Endothelial cell of umbilical vein (primary cell): ENCODE results near the gene TADA2A. TPM values are rescaled to one million over a fixed set of nuclear protein-coding genes. Genes with fewer than 3 reads are reported as not detected.

ENCODE experiments used
- BruUV-seq: library from RNA; stranded (reverse); fragments of 400-500 nt; replicated peaks from 2 replicates; lab custom pipeline; 2021; lab: Mats Ljungman, UMichigan
- CTCF ChIA-PET: fragments of 300-600, 350-600 bp; sonication (Branson Sonifier 250); formaldehyde crosslinking; loops from one replicate; lab custom pipeline; 2021; ENCODE audit warnings: antibody characterized with exemption, inconsistent platforms; lab: Charles Lee
- POLR2A ChIA-PET: fragments of 300-600, 350-600 bp; sonication (Branson Sonifier 250); formaldehyde crosslinking; loops from one replicate; lab custom pipeline; 2021; ENCODE audit warnings: antibody characterized with exemption, inconsistent platforms; lab: Charles Lee
- DNase-seq: peaks from one replicate; pipeline ENCODE4 v3.0.0-alpha.2; 2011; ENCODE audit warnings: low read depth, low spot score
- FAIRE-seq: peaks from 2 replicates; lab custom pipeline; 2011; peaks lifted over from hg19 to GRCh38; lab: Jason Lieb, UNC
- H2AFZ ChIP-seq: 2 replicates; pipeline ENCODE4 v1.6.0; 2012; ENCODE audit warnings: low read depth, low read length, control low read depth, inconsistent platforms
- H3K27ac ChIP-seq: 2 replicates; pipeline ENCODE4 v1.5.1; 2011; ENCODE audit warnings: low read depth, mild to moderate bottlenecking, control low read depth, low read length, moderate library complexity; ENCODE audit not compliant: insufficient read depth
- H3K27me3 ChIP-seq, 2 experiments: 2 replicates each; pipeline versions ENCODE4 v1.6.0 to v1.6.1; 2011; ENCODE audit warnings: low read length in 2 of 2, mixed read lengths in 1 of 2; ENCODE audit not compliant: control insufficient read depth in 2 of 2, insufficient read depth in 2 of 2
- H3K36me3 ChIP-seq, 2 experiments: 2 replicates in 1 of 2; 3 replicates in 1 of 2; pipeline ENCODE4 v1.5.1; 2011; ENCODE audit warnings: low read length in 2 of 2, mild to moderate bottlenecking in 1 of 2, moderate library complexity in 1 of 2; ENCODE audit not compliant: control insufficient read depth in 2 of 2, insufficient read depth in 2 of 2; ENCODE audit errors: extremely low read depth in 1 of 2
- H3K4me1 ChIP-seq: 3 replicates; pipeline ENCODE4 v1.5.1; 2011; ENCODE audit warnings: mild to moderate bottlenecking, low read length; ENCODE audit not compliant: control insufficient read depth, insufficient read depth; ENCODE audit errors: extremely low read depth
- H3K4me2 ChIP-seq: 2 replicates; pipeline ENCODE4 v1.6.1; 2011; ENCODE audit warnings: low read length, control low read depth, mixed read lengths; ENCODE audit not compliant: insufficient read depth
- H3K4me3 ChIP-seq, 3 experiments: fragments of 200-600 bp in 1 of 3; sonication (generic), shearing (Covaris generic) in 1 of 3; replicated peaks in 1 of 3; 2 replicates each; pipeline ENCODE4 v1.5.1; 2011 to 2016; ENCODE audit warnings: control low read depth in 3 of 3, low read length in 3 of 3, mild to moderate bottlenecking in 2 of 3, inconsistent platforms in 1 of 3, low read depth in 1 of 3, moderate library complexity in 1 of 3; ENCODE audit not compliant: insufficient read depth in 1 of 3
- H3K79me2 ChIP-seq: 2 replicates; pipeline ENCODE4 v1.6.0; 2012; ENCODE audit warnings: low read length, inconsistent platforms; ENCODE audit not compliant: control insufficient read depth, insufficient read depth
- H3K9ac ChIP-seq: replicated peaks from 2 replicates; pipeline ENCODE3; 2011; ENCODE audit warnings: low read length, control low read depth; ENCODE audit not compliant: insufficient read depth; ENCODE audit errors: extremely low read depth
- H3K9me1 ChIP-seq: replicated peaks from 3 replicates; pipeline ENCODE4 v1.6.0; 2011; ENCODE audit warnings: mild to moderate bottlenecking, low read length; ENCODE audit not compliant: control insufficient read depth, insufficient read depth; ENCODE audit errors: extremely low read depth
- H3K9me3 ChIP-seq: replicated peaks from 2 replicates; pipeline ENCODE4 v1.5.1; 2012; ENCODE audit warnings: low read length, inconsistent platforms; ENCODE audit not compliant: control insufficient read depth, insufficient read depth
- H4K20me1 ChIP-seq: replicated peaks from 2 replicates; pipeline ENCODE3; 2011; ENCODE audit warnings: mild to moderate bottlenecking, low read length; ENCODE audit not compliant: control insufficient read depth, insufficient read depth; ENCODE audit errors: extremely low read depth
- EZH2 ChIP-seq: IDR thresholded peaks from 2 replicates; pipeline ENCODE4 v1.6.1; 2012; ENCODE audit warnings: borderline replicate concordance, low read depth, mild to moderate bottlenecking, moderate library complexity, low read length, inconsistent platforms; ENCODE audit not compliant: severe bottlenecking
- FOS ChIP-seq: IDR thresholded peaks from 2 replicates; pipeline ENCODE4 v1.6.1; 2011; ENCODE audit warnings: mild to moderate bottlenecking, low read length, moderate library complexity, borderline replicate concordance; ENCODE audit not compliant: insufficient read depth
- GATA2 ChIP-seq: IDR thresholded peaks from 2 replicates; pipeline ENCODE4 v1.7.0; 2011; ENCODE audit warnings: low read depth, mild to moderate bottlenecking, moderate library complexity, mixed read lengths, low read length; ENCODE audit not compliant: insufficient read length, insufficient read depth
- POLR2A ChIP-seq: IDR thresholded peaks from 2 replicates; pipeline ENCODE4 v1.6.1; 2012; ENCODE audit warnings: low read depth, mild to moderate bottlenecking, control low read depth, low read length
- POLR2AphosphoS5 ChIP-seq: IDR thresholded peaks from 2 replicates; pipeline ENCODE4 v1.6.1; 2012; ENCODE audit warnings: low read depth, mild to moderate bottlenecking, control low read depth, low read length, moderate library complexity; ENCODE audit not compliant: insufficient read depth
- dilution Hi-C: fragments of 300-500 bp; cut with MboI; formaldehyde crosslinking; loops from one replicate; pipeline ENCODE4 v1.15.0; 2019; ENCODE audit warnings: low sequenced_read_pairs; ENCODE audit not compliant: extremely low pct_ligation_motif_present
- intact Hi-C: fragments of 100-400 bp; cut with micrococcal nuclease; formaldehyde crosslinking; loops from one replicate; pipeline ENCODE4 v1.10.0; 2022
- polyA plus RNA-seq, 4 experiments: library from polyadenylated mRNA; depleted of rRNA in 3 of 4; stranded (reverse) in 3 of 4; unstranded in 1 of 4; fragments of >200 nt; gene quantifications; 2 replicates each; pipeline versions ENCODE4 v1.2.1 to v1.2.3, GENCODE V29; 2011 to 2012; ENCODE audit warnings: missing spikeins in 1 of 4
- total RNA-seq: library from RNA; stranded (reverse); gene quantifications from 2 replicates; pipeline ENCODE4 v1.2.3, GENCODE V29; 2021
- TF ChIP-seq, protein P1 (sequence below), 2 donors: IDR thresholded peaks; 1 replicate in 1 of 2; 2 replicates in 1 of 2; pipeline ENCODE4 v1.5.1; 2011; ENCODE audit warnings: low read length in 2 of 2, mild to moderate bottlenecking in 2 of 2, moderate library complexity in 2 of 2, control low read depth in 1 of 2, inconsistent platforms in 1 of 2, low read depth in 1 of 2; ENCODE audit not compliant: insufficient read depth in 1 of 2; ENCODE audit errors: extremely low read depth in 1 of 2
- TF ChIP-seq, protein P2 (sequence below): IDR thresholded peaks from 2 replicates; pipeline ENCODE4 v1.6.1; 2011; ENCODE audit not compliant: insufficient read depth, insufficient read length

TADA2A gene
- total and polyA plus RNA-seq, 2 donors (not counting 3 experiments of a cell fraction or from before 2014, with no cell fraction given): 9.9 to 22.4 TPM

DNA sequence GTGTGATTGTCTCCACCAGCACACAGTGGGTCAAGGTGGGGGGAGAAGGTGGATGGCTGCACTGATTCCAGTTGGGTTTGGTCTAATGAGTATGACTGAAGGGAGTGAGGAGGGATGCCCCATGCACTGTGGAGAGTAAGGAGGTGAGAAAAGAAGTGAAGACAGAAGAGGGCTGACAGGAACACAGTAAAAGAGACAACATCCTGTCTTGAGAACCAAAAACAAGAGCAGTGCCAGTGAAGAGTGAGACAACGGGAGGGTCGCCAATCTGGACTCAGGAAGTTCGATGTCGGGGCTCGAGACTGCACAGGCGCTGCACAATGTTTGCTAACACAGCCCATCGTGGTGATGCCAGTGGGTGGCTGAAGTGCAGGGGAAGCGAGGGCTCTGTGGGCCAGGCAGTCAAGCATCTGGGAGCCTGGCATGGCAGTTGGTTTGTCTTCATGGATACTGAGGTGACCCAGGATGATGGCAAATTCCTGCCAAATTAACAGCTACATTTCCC lies 117.1 kb downstream of the TADA2A start:
- Histone ChIP-seq H3K27me3 (no peaks in the 10 kb centered on the region), H3K36me3 (peaks cover 9 to 10% of the 10 kb centered on the region in 2 experiments), H3K4me3 (no peak overlapping the region), H3K4me1 (no peaks in the 10 kb centered on the region), H3K27ac (no peak overlapping the region), H3K4me2 (no peak overlapping the region), H4K20me1 (no peaks in the 10 kb centered on the region), H3K9me3 (no peaks in the 10 kb centered on the region), H3K9ac (no peak overlapping the region), H2AFZ (no peak overlapping the region), H3K79me2 (no peaks in the 10 kb centered on the region), H3K9me1 (no peaks in the 10 kb centered on the region)
- DNase-seq (no peak), FAIRE-seq (no peak)
- CTCF ChIA-PET: interaction anchor here (1.3 to 1.6 kb wide), 2 partner anchors 25 to 150 kb away, joined by 3 to 5 read pairs; no protein-coding TSS in a partner anchor
- BruUV-seq: no TSS peak
- intact Hi-C loops (no loop called here), dilution Hi-C loops (no loop called here)
- POLR2A ChIA-PET: no interaction called here
- no peak for TF ChIP-seq POLR2A
- TF ChIP-seq, protein P1, sequence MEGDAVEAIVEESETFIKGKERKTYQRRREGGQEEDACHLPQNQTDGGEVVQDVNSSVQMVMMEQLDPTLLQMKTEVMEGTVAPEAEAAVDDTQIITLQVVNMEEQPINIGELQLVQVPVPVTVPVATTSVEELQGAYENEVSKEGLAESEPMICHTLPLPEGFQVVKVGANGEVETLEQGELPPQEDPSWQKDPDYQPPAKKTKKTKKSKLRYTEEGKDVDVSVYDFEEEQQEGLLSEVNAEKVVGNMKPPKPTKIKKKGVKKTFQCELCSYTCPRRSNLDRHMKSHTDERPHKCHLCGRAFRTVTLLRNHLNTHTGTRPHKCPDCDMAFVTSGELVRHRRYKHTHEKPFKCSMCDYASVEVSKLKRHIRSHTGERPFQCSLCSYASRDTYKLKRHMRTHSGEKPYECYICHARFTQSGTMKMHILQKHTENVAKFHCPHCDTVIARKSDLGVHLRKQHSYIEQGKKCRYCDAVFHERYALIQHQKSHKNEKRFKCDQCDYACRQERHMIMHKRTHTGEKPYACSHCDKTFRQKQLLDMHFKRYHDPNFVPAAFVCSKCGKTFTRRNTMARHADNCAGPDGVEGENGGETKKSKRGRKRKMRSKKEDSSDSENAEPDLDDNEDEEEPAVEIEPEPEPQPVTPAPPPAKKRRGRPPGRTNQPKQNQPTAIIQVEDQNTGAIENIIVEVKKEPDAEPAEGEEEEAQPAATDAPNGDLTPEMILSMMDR (IDR thresholded peaks at IDR 0.05; ENCODE audit: extremely low read depth in 1 of 2, insufficient read depth in 1 of 2, low read depth in 1 of 2, low read length in 2 of 2): no peak
- TF ChIP-seq EZH2: no peak
- no peak for TF ChIP-seq FOS
- TF ChIP-seq, protein P2, sequence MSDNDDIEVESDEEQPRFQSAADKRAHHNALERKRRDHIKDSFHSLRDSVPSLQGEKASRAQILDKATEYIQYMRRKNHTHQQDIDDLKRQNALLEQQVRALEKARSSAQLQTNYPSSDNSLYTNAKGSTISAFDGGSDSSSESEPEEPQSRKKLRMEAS: no peak
- no peak for TF ChIP-seq GATA2
- no peak for TF ChIP-seq POLR2AphosphoS5
